GM18520 (cell line): Measurements from ENCODE around the gene TGFB1I1.
"Not testable (repeated sequence)": the region's sequence is repeated elsewhere in the genome, so short reads cannot be mapped to it uniquely, and the experiment has no call there.

Source experiments
- ATAC-seq: cut with Tn5 transposase; IDR thresholded peaks from one replicate; pipeline ENCODE4 v1.9.1; 2021; ENCODE audit not compliant: unreplicated experiment

TGFB1I1 gene

DNA sequence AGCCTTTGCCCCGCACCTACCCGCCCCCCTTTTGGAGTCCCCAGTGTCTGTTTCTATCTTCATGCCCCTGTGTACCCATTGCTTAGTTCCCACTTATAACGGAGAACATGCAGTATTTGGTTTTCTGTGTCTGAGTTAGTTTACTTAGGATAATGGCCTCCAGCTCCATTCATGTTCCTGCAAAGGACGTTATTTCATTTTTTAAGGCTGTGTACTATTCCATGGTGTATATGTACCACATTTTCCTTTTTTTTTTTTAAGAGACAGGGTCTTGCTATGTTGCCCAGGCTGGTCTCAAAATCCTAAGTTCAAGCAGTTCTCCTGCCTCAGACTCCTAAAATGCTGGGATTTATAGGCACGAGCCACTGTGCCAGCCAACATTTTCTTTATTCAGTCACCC, 4.1 kb upstream of the TGFB1I1 start:
- no peak for ATAC-seq

DNA sequence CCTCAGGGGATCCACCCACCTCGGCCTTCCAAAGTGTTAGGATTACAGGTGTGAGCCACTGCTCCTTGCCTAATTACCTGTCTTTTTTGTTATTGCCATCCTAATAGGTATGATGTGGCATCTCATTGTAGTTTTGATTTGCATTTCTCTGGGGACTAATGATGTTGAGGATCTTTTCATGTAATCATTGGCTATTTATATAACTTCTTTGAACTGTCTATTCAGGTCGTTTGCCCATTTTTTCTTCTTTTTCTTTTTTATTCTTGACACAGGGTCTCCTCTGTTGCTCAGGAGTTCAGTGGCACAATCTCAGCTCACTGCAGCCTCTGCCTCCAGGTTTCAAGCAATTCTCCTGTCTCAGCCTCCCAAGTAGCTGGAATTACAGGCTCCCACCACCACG, 1.3 kb upstream of the TGFB1I1 start:
- no peak for ATAC-seq

DNA sequence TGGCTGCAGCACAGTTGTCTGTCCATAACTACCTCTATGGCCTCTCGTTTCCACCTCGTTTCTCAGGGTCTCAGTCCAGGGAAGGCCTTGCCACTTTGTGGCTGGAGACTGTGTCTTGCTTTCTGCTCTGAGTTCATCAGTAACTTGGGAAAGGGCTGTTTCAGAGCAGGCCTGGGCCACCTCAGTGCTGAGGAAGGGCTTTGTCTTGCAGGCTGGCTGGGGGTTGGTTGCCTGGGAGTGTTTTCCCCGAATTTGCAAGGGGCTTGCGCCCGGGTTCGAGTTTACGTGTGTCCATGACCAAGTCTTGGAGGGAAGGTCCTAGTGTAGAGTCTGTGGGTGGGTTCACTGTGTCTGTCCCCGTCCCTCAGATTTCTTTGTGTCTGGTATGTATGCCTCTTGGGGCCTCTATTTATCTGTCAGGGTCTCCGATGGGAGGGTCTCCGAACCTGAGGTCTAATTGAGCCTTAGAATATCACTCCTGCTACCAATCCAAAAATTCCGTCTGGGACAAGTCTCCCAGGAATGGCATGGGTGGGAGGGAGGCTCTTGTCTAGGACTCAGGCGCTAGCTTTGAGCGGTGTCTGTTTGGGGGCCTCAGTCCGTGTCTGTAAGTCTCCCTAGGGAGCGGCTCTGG, 594 bp upstream of the TGFB1I1 start:
- ATAC-seq, result no peak

DNA sequence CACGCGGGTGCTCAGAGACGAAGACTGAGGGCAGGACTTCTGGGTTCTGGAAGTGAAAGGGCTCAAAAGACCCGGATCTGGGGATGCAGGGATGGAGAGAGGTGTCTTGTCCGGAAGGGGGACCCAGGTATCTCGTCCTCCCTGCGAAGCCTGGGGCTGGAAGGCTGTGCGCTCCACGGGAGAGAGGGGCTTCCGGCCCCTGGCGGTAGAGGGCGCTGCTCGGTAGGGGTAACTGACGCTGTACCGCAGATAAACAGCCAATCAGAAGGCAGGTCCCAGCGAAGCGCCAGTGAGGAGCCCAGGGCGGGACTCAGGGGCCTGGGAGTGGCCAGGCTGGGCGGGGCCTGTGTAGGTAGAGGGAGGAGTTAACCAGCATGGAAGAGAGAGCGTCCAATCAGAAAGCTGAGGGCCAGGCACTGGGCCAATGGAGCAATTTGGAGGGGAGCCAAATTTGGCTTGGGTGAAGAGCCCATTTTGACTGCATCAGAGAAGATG, 804 bp downstream of the TGFB1I1 start:
- no peak for ATAC-seq

DNA sequence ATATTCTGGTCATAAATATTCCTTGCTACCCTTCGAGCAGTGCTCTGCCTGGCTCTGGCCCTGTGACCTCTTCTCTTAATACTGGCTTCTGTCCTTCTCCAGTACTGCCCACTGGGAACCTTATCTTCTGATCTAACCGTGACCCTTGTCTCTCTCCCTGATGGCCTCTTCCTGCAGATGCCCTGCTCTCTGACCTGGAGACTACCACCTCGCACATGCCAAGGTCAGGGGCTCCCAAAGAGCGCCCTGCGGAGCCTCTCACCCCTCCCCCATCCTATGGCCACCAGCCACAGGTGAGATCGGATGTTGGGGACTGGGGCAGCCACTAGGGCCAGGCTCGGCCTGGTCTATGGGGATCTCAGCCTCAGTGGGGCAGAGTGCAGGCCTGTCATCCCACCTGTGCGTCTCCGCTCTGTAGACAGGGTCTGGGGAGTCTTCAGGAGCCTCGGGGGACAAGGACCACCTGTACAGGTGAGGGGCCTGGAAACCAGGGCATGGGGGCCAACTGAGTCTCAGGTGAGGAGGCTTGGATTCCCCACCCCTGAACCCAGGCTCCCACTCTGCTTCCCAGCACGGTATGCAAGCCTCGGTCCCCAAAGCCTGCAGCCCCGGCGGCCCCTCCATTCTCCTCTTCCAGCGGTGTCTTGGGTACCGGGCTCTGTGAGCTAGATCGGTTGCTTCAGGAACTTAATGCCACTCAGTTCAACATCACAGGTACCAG, 1.5 kb downstream of the TGFB1I1 start:
- no peak for ATAC-seq

DNA sequence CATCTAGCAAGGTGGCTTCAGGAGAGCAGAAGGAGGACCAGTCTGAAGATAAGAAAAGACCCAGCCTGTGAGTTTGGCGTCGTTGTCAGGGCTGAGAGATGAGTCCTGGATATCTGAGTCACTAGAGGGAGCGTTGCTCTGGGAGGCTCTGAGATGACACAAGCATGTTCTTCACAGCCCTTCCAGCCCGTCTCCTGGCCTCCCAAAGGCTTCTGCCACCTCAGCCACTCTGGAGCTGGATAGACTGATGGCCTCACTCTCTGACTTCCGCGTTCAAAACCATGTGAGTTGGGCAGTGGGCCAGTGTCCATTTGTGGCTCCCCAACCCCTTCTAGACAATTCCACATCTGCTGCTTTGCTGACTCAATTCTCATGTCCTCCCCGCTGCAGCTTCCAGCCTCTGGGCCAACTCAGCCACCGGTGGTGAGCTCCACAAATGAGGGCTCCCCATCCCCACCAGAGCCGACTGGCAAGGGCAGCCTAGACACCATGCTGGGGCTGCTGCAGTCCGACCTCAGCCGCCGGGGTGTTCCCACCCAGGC, 2.3 kb downstream of the TGFB1I1 start:
- ATAC-seq, result no peak

DNA sequence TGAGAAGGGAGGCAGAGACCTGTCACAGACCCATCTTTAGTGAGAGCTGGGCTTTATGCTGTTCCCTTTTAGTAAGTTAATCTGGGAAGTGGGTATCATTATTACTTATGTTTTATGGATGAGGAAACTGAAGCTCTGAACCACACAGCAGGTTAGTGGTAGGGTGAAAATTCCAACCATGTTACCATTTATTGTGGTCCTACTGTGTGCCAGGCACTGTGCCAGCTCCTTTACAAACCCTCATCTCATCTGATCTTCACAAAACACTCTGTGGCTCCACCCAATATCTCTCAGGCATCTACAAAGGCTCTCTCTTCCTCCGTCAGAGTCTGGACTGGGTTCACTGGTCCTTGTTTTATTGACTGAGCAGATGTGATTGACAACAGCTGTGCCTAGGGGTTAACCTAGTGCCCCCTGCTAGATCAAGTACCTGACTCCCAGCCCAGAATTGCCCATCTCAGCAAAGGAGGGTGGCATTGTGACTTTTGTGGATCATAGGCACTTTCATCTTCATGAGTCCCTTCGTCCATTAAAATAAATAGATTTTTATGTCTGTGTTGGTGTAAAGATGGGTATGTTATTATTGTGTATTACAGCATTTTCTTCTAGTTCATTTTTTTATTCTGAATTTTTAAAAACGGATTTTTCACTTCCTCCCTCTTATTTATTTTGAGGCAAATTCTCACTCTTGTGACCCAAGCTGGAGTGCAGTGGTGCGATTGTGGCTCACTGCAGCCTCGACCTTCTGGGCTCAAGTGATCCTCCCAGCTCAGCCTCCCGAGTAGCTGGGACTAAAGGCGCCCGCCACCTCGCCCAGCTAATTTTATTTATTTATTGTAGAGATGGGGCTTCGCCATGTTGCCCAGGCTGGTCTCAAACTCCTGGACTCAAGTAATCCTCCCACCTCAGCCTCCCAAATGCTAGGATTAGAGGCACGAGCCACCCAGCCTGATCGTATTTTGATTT, 3.1 kb downstream of the TGFB1I1 start:
- ATAC-seq, result no peak

DNA sequence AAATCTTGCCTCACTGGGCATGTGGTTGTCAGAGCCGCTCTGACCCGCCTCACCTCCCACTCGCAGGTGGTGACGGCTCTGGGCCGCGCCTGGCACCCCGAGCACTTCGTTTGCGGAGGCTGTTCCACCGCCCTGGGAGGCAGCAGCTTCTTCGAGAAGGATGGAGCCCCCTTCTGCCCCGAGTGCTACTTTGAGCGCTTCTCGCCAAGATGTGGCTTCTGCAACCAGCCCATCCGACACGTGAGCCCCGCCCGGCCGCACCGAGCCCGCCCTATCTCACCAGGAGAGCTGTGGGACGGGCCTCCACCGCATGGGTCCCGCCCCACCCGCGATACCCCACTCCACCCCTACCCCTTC, 4.0 kb downstream of the TGFB1I1 start:
- ATAC-seq, result no peak

DNA sequence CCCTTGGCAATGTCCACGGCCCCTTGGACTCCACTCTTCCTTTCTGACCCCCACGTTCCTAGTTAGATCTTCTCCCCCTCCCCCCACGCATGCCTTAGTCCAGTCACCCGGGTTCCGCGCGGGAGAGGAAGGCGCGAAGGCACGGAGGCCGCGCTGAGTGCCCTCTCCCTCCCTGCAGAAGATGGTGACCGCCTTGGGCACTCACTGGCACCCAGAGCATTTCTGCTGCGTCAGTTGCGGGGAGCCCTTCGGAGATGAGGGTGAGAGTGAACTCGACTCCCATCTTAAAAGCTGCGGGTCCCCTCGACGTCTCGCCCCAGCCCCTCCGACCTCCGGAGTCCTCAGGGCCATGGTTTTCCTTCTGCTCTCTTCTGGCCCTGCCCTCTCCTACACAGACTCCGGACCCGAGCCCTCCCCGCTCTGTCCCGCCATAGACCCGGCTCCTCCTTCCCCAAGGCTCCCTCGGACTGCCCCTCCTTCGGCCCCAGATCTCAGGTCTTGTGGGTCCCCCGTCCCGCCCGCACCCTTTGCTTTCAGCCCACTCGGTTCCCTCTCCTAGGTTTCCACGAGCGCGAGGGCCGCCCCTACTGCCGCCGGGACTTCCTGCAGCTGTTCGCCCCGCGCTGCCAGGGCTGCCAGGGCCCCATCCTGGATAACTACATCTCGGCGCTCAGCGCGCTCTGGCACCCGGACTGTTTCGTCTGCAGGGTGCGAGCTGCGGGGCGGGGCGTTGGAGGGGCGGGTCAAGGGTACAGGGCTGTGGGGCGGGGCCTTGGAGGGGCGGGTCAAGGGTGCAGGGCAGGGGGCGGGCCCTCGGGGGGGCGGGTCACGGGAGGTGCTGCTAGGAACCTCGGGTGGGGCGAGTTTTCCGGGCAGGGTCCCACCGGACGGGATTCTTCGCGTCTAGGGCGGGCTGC, 4.6 kb downstream of the TGFB1I1 start:
- ATAC-seq, result peak; percentile 53

DNA sequence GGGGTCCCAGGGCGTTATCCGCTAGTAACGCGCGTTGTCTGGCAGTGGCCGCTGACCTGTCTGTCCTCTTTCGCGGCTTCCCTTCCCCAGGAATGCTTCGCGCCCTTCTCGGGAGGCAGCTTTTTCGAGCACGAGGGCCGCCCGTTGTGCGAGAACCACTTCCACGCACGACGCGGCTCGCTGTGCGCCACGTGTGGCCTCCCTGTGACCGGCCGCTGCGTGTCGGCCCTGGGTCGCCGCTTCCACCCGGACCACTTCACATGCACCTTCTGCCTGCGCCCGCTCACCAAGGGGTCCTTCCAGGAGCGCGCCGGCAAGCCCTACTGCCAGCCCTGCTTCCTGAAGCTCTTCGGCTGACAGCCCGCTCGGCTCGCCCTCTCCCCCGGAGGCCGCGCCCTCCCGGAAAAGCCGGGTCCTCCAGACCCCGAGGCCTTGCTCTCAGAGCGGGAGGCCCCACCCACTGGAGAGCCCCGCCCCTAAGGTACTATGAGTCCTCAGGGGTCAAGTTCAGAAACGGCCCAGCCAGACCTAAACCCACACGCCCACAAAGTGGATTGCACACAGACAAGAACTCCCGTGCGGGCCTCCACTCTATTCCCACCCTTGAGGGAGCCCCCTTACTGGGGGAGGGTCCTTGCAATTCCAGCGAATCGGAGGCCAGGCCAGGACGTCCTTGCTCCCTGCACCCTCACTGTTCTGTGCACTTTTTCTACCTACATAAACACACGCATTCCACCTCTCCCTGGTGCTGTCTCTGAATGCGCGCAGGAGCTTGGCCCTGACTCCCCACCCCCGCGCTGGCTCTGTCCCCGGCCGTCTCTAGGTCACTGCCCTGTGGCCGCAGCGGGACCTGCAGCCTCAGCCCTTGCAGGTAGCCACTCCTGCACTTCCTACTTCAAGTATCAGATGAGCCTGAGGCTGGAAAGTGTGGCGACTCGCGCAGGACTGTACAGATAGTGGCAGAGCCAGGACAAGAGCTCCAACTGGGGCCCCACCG, 5.6 kb downstream of the TGFB1I1 start:
- ATAC-seq, result no peak

DNA sequence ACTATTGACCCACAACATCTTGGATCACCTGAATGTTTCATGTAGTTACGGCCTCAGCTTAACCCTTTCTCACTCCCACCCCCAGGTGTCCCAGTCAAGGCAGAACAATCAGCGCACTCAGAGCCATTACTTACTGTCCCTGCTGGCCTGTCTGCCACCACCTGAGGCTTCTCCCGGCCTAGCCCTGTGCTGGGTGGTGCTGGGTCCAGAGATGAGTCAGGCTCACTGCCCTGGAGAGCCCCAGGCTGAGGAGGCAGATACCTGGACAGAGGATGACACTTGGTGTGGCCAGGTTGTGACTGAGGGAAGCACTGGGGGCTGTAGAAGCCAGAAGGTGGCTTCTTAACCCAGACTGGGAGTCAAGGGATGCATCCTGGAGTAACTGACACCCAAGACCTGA, 7.0 kb downstream of the TGFB1I1 start:
- ATAC-seq, result no peak

DNA sequence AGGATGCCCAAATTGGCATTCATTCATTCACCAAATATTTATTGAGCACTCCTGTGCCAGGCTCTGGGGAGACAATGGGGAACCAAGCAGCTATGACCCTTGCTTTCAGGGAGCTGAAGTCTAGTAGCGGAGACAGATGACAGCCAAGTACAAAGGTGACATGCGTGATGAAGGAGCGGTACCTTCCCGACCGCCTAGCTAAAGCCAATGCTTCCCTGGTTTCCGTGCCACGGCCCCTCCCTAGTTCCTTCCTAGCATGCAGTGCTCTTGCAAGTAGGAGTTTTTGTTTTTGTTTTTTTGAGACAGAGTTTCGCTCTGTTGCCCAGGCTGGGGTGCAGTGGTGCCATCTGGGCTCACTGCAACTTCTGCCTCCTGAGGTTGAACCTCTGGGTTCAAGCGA, 7.8 kb downstream of the TGFB1I1 start:
- ATAC-seq, result no peak

DNA sequence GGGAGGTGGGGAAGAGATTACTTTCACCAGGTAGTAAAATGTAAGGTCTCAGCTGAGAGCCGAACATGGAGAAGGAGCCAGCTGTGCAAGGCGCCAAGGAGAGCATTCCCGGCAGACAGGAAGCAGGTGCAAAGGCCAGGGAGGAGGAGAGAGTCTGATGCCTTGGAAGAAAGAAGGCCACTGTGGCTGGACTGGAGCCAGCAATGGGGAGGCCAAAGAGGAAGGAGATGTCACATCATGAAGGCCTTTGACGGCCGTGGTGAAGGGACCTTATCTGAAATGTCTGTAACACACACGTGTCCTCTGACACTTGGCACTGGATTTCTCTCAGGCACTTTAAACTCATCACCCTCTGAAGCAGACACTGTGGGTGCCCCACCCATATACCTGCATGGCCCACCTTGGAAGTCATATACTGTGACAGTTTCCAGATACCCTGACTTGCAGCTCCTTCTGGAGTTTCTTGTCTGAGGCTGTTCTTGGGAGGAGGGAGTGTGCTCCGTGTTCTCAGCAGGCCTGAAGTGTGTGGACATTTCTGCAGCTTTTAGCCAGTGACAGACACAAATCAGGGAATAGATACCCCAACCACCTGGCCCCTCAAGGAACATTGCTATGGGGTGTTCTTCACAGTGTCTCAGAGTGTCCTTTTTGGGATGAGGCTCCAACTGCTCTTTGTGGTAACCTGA, 9.0 kb downstream of the TGFB1I1 start:
- no peak for ATAC-seq

DNA sequence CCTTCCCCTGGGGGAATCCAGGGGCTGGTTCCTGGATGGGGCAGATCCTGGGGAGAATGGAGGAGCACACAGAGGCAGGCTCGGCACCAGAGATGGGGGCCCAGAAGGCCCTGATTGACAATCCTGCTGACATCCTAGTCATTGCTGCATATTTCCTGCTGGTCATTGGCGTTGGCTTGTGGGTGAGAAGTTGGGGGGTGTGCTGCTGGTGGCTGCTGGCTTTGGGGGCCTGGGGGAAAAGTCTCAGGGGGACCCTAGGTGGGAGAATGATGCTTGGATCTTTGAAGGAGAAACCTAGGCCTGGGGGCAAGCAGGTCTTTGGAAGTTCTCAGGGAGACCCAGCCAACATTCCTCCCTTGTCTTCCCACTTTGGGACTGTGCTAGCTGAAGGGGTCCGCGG, 11.1 kb downstream of the TGFB1I1 start, which contains the start of gene SLC5A2:
TSS of gene SLC5A2 (plus strand) at position 43 of the 400 bp plus-strand sequence. CDS start at position 57, 14 bp downstream.
- ATAC-seq, result no peak

DNA sequence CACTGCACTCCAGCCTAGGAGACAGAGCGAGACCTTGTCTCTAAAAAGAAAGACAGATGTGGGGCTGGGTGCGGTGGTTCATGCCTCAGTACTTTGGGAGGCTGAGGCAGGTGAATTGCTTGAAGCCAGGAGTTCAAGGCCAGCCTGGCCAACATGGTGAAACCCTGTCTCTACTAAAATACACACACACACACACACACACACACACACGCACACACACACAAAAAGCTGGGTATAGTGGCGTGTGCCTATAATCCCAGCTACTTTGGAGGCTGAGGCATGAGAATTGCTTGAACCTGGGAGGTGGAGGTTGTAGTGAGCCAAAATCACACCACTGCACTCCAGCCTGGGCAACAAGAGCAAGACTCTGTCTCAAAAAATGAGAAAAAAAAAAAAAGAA, 12.1 kb downstream of the TGFB1I1 start:
- ATAC-seq, result not testable (repeated sequence)

DNA sequence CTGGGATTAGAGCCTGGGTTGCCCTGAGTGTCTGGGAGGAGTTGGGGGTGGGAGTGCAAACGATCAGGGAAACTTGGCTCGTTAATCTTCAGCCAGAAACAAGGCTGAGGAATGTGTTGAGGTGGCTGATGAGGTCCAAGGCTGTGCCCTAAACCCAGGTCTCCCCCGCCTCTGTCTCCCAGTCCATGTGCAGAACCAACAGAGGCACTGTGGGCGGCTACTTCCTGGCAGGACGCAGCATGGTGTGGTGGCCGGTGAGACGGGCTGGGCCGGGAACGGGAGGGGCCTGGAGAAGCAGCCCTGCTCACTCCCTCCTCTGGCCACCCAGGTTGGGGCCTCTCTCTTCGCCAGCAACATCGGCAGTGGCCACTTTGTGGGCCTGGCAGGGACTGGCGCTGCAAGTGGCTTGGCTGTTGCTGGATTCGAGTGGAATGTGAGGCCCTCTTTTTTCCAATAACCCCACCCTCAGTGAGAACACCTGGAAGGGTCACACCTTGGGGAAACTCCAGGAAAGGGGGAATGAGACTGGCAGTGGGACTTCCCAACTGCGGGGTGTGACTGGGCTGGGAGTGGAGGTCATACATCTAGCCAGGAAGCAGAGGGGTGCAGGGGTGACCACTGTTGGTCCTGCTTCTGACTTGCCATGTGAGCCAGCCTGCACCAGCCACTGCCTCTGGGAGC, 12.7 kb downstream of the TGFB1I1 start:
- no peak for ATAC-seq

DNA sequence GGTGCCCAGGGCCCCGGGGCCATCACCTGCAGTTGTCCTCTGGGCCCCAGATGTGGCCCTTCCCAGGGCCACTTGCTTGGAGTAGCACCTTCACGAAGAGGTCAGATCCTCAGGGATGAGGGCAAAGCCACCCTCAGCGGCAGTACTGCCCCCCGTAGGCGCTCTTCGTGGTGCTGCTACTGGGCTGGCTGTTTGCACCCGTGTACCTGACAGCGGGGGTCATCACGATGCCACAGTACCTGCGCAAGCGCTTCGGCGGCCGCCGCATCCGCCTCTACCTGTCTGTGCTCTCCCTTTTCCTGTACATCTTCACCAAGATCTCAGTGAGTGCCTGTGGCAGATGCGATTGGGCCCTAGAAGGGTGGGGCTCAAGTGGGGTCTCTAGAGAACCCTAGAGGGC, 13.6 kb downstream of the TGFB1I1 start:
- no peak for ATAC-seq

DNA sequence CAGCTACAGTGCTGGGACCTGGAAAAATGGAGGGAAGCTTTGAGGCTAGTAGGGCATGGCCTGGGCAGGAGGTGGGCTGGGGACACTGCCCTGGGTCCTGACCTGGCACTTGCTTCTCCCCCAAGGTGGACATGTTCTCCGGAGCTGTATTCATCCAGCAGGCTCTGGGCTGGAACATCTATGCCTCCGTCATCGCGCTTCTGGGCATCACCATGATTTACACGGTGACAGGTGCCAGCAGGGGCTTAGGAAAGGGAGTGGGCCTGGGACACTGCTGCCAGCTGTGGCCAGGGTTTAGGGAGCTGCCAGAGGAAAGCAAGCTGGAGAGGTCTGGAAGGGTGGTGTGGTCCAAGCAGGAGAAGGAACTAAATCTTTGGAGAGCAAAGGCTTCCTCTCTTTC, 14.1 kb downstream of the TGFB1I1 start:
- ATAC-seq, result no peak
